Muscle layer of duodenum (tissue), 2 donors: ENCODE measurements around the gene NLRC5.
"Not testable (repeated sequence)": the region's sequence is repeated elsewhere in the genome, so short reads cannot be mapped to it uniquely, and the experiment has no call there.

Experiments used
- H3K27ac ChIP-seq: one replicate; pipeline ENCODE4 v1.7.0; 2013; ENCODE audit warnings: mild to moderate bottlenecking, low read length
- H3K27me3 ChIP-seq: one replicate; pipeline ENCODE4 v1.7.0; 2013; ENCODE audit warnings: low read depth, mild to moderate bottlenecking, control low read depth, low read length
- H3K36me3 ChIP-seq, 2 donors: one replicate each; pipeline ENCODE4 v1.7.0; 2013; ENCODE audit warnings: low read length in 2 of 2, control low read depth in 1 of 2, mild to moderate bottlenecking in 1 of 2; ENCODE audit not compliant: insufficient read depth in 2 of 2, control insufficient read depth in 1 of 2
- H3K4me1 ChIP-seq, 2 donors: one replicate each; pipeline ENCODE4 v1.7.0; 2013; ENCODE audit warnings: low read length in 2 of 2, mild to moderate bottlenecking in 2 of 2, control low read depth in 1 of 2, moderate library complexity in 1 of 2; ENCODE audit not compliant: insufficient read depth in 2 of 2, control insufficient read depth in 1 of 2
- H3K4me3 ChIP-seq, 2 donors: one replicate each; pipeline ENCODE4 v1.7.0; 2013; ENCODE audit warnings: low read length in 2 of 2, low read depth in 1 of 2, mild to moderate bottlenecking in 1 of 2
- H3K9me3 ChIP-seq, 2 donors: one replicate each; pipeline ENCODE4 v1.7.0; 2013; ENCODE audit warnings: low read length in 2 of 2, control low read depth in 1 of 2, mild to moderate bottlenecking in 1 of 2; ENCODE audit not compliant: control insufficient read depth in 1 of 2
- donor health status: healthy.

Gene NLRC5

DNA sequence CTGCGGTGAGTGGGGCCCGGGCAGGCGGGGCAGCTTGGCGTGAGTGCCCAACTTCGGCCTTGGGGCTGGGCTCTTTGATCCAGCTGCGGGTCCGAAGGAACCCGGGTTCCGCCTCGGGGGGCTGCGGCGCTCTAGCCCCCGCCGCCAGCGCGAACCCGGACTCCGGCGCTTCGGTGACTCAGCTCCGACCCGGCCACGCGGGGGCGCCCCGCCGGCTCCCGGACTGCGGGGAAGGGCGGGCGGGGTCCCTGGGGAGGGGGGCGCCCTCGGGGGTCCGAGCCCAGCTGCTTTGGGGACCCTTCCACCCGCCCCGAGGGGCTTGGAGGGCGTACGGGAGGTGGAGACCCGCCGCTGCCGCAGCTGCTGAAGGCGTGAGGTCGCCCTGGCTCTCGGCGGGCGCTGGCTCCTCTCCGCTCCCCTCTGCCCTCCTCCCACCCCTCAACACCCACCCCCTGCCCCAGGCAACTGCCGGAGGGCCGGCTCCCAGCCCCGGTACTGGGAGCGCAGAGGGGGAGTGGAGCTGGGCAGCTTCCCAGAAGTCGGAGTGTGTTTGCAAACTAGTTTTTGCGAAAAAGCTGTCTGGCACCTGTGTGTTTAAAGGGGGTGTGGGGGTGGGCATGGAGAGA is 103.5 kb downstream of the NLRC5 start:
- Histone ChIP-seq H3K9me3 (no peaks in the 10 kb centered on the region), H3K4me1 (peaks cover 20 to 26% of the 10 kb centered on the region in 2 donors), H3K4me3 (peak overlapping the region; percentile 50 to 66), H3K36me3 (no peaks in the 10 kb centered on the region), H3K27ac (no peak overlapping the region), H3K27me3 (no peaks in the 10 kb centered on the region)

DNA sequence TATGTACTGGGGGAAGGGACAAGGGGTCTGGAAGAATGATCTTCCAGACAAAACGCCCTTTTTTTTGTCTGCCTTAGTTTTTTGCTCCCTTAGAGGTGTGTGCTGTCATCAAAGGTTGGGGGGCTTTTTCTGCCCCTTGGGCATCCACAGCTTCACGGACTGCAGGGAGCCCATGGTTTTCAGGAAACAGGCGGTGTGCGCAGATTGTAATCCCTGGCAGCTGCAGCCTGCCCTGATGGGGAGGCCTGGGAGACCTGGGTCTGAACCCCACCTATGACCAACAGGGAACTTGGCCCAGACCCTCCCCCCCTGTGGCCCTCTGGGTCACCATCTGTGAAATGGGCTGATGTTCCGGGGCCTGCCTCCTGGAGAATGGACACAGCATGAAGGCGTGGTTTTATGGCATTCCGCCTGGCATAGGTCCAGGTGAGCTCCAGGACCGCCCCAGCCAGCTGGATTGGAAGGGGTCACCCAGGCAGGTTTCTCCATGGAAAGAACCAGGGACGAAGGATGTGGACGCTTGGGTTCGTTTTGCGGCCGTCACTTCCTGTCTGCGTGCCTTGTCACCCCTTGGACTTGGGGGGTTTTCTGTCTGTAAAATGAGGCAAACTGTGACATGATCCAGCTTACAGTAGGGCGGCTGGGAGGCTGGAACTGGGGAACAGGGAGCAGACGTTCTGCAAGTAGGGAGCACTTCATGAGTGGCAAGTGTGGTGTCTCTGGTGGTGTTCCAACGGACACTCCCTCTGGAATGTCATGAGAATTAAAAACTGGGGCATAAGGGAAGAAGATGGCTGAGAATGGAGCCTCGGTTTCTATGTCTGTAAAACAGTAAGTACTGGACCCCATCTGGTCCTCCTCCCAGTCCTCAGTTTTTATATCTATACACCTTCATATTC is 104.6 kb downstream of the NLRC5 start:
- H3K4me3 ChIP-seq = peak overlapping the region; percentile 50 to 66
- H3K9me3 ChIP-seq = no peaks in the 10 kb centered on the region
- no peaks in the 10 kb centered on the region for H3K36me3 ChIP-seq
- no peak overlapping the region for H3K27ac ChIP-seq
- no peaks in the 10 kb centered on the region for H3K27me3 ChIP-seq
- H3K4me1 ChIP-seq = peaks cover 20 to 26% of the 10 kb centered on the region in 2 donors

DNA sequence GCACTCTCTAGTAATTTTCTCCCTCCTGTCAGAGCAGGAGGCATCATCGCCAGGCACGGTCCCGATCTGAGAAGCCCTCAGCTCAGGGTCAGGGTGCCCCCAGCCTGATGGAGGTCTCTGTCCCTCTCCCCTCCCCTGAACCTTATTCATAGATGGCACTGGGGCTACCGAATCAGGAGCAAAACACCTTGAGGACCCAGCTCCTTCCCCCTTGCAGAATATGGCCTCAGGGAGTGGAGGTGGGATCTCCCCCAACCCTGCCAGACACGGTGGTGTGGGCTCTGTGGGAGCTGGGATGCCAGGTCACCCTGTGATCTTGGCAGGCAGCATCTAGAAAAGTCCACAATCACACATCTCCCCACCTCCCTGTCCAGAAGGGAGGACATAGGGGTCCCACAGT is 105.6 kb downstream of the NLRC5 start:
- no peak overlapping the region for H3K4me3 ChIP-seq
- H3K27ac ChIP-seq = no peak overlapping the region
- H3K4me1 ChIP-seq = peaks cover 20 to 26% of the 10 kb centered on the region in 2 donors
- no peaks in the 10 kb centered on the region for H3K27me3 ChIP-seq
- H3K9me3 ChIP-seq = no peaks in the 10 kb centered on the region
- H3K36me3 ChIP-seq = no peaks in the 10 kb centered on the region

DNA sequence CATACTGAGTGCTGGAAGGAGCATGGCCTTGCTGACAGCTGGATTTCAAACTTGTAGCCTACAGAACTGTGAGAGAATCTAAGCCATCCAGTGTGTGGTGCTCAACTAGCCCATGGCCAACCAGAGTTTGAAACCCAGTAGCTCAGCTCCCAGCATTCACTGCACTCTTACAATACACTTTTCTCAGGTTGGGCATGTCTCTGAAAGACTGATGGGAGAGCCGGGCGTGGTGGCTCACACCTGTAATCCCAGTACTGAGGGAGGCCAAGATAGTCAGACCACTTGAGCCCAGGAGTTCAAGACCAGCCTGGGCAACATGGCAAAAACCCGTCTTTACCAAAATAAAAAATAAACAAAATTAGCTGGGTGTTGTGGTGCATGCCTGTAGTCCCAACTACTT is 106.8 kb downstream of the NLRC5 start:
- no peak overlapping the region for H3K27ac ChIP-seq
- peaks cover 15 to 24% of the 10 kb centered on the region in 2 donors for H3K4me1 ChIP-seq
- H3K27me3 ChIP-seq = no peaks in the 10 kb centered on the region
- no peaks in the 10 kb centered on the region for H3K36me3 ChIP-seq
- no peak overlapping the region for H3K4me3 ChIP-seq
- no peaks in the 10 kb centered on the region for H3K9me3 ChIP-seq

DNA sequence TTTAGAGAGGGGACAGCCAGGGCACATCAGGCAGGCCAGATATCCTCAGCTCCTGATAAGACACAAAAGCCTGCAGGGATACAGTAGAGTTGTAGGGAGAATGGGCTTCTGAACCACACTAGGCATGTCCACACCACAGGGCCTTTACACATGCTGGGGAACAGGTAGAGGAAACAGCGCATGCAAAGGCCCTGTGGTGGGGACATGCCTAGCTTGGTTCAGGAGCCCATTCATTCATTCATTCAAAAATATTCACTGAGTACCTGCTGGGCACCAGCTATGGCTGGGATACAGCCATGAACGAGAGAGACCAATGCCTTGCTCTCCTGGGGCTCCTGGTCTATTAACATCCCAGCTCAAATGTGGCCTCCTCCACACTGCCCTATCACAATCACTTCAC is 107.4 kb downstream of the NLRC5 start:
- H3K27ac ChIP-seq = no peak overlapping the region
- no peaks in the 10 kb centered on the region for H3K36me3 ChIP-seq
- no peak overlapping the region for H3K4me3 ChIP-seq
- H3K9me3 ChIP-seq = no peaks in the 10 kb centered on the region
- no peaks in the 10 kb centered on the region for H3K27me3 ChIP-seq
- peaks cover 15 to 18% of the 10 kb centered on the region in 2 donors for H3K4me1 ChIP-seq

DNA sequence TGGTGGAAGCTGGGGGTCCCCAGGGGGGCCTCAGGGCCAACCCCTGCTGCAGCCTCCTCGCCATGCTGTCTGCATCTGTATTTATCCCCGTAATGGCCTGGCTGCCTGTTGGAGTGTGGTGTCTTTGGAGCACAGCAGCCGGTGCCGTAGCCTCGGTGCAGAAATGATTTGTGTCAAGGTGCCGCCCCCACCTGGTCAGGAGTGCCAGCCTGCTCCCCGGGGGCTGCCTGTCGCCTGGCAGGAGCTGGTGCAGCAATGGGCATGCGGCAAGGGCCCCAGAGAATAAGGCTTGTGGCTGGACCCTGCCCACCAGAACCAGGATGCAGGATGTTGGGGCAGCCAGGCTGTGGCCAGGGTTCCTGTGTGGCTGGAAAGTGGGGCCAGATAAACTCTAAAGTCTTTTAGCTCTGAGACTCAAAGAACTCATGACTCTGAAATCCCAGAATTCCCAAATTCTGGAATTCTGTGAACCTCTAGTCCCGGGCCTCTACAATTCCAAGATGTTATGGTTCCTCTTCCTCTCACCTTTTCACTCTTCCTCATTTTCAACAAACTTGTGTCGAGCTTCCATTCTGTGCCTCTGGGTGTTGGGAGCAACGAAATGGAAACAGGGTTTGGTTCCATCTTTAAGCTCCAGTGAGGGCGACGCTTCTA is 109.0 kb downstream of the NLRC5 start:
- Histone ChIP-seq H3K27me3 (no peaks in the 10 kb centered on the region), H3K4me3 (no peak overlapping the region), H3K4me1 (peaks cover 12 to 14% of the 10 kb centered on the region in 2 donors), H3K9me3 (no peaks in the 10 kb centered on the region), H3K36me3 (no peaks in the 10 kb centered on the region), H3K27ac (no peak overlapping the region)

DNA sequence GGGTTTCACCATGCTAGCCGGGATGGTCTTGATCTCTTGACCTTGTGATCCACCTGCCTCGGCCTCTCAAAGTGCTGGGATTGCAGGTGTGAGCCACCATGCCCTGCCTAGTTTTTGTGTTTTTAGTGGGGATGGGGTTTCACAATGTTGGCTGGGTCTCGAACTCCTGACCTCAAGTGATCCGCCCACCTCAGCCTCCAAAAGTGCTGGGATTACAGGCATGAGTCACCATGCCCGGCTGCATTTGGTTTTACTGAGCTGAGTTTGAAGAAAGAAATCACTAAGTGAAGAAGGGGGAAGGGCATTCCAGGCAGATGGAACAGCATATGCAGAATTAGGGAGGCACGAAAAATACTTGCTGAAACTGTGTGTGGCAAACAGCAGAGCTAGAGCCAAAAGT is 110.6 kb downstream of the NLRC5 start:
- H3K27ac ChIP-seq, H3K4me1 ChIP-seq, H3K27me3 ChIP-seq, H3K9me3 ChIP-seq, H3K36me3 ChIP-seq, H3K4me3 ChIP-seq: not testable (repeated sequence)

DNA sequence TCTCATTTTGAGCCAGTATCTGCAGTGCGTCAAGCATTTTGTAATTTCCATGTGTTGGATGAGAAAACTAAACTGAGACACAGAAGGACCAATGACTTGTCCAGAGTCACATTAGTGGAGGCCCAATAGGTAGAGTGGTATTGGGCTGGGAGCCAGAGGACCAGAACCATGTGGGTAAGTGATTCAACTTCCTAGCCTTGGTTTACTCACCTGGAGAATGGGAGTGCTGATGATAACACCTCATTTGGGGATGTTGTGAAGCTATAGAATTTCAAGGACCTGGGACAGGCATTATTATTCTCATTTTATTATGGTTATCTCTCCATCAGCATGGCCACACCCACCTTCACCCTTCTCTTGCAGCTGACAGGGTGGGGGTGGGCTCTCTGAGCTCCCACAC is 111.1 kb downstream of the NLRC5 start:
- Histone ChIP-seq H3K27ac (no peak overlapping the region), H3K4me1 (no peaks in the 10 kb centered on the region), H3K9me3 (no peaks in the 10 kb centered on the region)

DNA sequence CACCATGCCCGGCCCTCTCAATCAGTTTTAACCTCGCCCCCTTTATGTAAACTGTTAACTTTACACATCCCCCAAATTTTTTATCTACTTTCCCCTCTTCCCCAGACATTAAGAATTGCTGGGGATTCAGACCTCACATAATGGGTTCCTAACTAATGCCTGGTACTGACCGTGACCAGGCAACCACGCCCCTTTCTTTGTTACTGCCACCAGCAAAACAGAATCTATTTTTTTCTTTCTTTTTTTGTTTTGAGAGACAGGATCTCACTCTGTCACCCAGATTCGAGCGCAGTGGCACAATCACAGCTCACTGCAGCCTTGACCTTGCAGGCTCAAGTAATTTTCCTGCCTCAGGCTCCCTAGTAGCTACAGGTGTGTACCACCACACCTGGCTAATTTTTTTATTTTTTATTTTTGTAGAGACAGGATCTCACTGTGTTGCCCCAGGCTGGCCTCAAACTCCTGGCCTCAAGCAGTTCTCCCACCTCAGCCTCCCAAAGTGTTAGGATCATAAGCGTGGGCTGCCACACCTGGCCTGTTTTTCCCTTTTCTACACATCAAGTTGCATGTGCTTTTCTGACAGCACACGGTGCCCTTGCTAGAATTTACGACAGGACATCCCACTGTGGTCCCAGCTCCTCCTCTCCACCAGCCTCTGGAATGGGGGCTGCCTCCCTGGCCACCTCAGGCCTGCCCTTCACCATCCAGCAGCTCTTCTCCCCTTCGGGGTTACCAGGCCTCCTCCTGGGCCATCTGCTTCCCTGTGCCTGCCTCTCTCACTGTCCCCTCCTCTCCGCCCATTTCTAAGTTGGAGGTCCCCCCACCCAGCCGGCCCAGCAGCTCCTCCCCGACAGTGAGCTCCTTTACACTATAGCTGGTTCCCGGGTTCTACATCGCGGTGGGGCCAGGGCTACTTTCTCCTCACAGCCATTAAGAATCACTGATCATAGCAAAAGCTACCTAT is 113.8 kb downstream of the NLRC5 start:
- Histone ChIP-seq H3K27me3 (no peaks in the 10 kb centered on the region), H3K36me3 (no peaks in the 10 kb centered on the region), H3K27ac (no peak overlapping the region), H3K4me3 (no peak overlapping the region), H3K9me3 (no peaks in the 10 kb centered on the region), H3K4me1 (peaks cover 0 to 8% of the 10 kb centered on the region in 2 donors)

More for the DNA sequence above, 111.1 kb downstream of the NLRC5 start:
- H3K36me3 ChIP-seq = no peaks in the 10 kb centered on the region
- no peaks in the 10 kb centered on the region for H3K27me3 ChIP-seq
- no peak overlapping the region for H3K4me3 ChIP-seq

DNA sequence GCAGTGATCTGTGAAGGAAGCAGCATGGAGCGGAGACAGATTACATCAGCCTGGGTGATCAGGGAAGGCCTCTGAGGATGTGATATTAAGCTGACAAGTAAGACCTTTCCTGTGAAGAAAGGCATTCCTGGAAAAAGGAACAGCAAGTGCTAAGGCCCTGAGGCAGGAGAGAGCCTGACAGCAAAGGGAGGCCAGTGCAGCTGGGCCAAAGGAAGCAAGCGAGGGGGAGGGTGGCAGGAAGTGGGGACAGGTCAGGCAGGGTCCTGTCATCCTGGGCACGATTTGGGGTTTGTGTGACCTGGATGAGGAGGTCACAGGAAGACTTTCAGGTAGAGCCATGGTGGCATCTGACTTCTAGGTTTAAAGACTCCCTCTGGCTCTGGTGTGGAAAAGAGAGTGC is 115.3 kb downstream of the NLRC5 start:
- Histone ChIP-seq H3K36me3 (no peaks in the 10 kb centered on the region), H3K4me1 (peaks cover 0 to 8% of the 10 kb centered on the region in 2 donors), H3K4me3 (no peak overlapping the region), H3K9me3 (no peaks in the 10 kb centered on the region), H3K27me3 (no peaks in the 10 kb centered on the region), H3K27ac (no peak overlapping the region)
